Measurements from ENCODE around the gene OARD1.
"Not testable (repeated sequence)": the region's sequence is repeated elsewhere in the genome, so short reads cannot be mapped to it uniquely, and the experiment has no call there.

The OARD1 gene

DNA sequence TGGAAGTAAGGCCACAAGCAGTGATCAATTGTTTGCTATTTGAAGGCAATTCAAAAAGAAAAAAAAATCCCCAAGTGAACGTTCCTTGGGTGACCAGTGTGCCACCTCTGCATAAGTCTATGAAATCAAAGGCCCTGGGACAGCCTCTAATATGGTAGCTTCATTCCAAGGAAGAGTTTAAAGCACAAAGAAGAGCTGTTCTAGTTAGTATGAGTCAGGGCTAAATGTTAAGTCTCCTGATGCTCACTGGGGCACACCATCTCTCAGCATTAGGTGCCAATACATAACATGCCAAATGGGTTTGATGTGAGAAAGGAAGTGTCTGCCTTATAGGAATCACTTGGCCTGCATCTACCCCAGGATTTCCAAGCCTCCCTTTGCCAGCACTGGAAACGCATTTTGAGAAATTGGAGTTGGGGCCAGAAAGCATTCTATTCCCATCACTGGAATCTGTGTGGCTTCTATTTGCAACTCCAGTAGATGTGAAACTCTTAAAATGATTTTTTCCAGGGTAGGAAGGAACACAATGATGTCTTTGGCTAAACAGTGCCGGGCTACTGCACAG lies 46.1 kb downstream of the OARD1 start:
- no peak for DNase-seq

DNA sequence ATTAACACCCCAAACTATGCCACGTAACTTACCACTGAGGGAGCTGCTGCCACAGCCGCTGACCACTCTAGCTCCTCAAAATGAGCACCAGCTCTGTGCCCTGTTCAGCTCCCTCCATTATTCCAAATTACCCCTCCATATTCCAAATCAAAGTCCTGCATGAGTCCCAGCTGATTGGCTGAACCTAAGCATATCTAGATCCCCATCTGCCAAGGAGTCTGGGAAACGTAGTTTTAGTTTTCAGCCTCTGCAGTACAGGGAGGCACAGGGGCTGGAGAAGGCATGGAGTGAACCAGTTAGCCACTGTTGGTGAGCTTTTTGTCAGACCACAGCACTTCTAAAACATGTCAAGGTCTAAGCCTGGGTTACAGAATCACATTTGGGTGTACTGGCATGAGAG lies 49.0 kb downstream of the OARD1 start:
- no peak for DNase-seq

DNA sequence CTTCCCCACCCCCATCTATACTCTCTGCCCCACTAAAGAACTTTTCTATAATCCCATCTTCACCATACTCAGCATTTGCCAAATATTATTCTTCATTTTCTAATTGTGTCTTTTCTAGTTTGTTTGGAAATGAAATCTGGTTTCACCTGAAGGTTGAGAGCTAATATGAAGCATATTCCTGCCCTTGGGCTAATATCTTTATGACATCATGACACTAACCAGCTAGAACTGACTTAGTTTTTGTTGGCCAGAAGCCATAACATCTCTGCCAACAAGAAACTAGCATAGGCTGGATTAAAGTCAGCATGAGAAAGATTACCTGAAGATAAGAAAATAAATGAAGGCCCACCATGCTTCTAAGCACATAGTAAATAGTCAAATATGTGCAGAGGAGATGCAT lies 49.9 kb downstream of the OARD1 start:
- DNase-seq: no peak

DNA sequence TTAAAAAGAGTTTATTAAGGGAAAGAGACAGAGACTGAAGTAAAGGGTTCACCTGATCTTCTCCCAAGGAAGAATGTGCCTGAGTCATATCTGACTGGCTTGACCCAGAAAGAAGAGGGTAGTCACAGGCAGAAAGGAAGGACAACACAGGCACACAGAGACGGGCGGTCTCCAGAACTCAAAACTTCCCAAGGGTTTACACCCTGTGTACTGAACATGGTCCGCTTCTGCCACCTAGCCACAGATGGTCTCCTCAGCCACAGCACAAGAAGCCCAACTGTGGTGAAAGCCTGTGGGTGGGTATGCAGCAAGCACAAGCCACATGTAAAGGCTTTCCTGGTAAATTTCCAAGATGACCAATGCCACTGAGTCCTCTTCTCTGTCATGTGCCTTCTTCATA lies 50.3 kb downstream of the OARD1 start:
- no peak for DNase-seq

DNA sequence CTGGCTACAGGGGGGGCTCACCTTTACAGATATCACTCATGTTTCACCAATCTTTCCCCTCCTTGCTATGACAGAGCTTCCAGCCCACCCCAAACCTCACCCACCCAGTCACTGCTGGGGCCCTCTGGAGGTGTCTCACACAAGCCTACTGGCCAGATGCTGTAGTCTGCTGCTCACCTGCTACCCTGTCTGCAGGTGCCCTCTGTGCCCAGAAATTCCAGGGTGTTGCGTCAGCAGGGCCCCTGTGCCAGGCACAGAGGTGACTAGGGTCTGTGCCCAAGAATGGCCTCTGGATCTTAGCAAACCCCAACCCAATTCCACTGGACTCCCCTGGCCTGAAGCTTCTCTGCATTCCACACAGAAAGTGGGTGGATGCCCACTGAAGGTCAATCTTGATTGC lies 54.5 kb downstream of the OARD1 start:
- no peak for DNase-seq

DNA sequence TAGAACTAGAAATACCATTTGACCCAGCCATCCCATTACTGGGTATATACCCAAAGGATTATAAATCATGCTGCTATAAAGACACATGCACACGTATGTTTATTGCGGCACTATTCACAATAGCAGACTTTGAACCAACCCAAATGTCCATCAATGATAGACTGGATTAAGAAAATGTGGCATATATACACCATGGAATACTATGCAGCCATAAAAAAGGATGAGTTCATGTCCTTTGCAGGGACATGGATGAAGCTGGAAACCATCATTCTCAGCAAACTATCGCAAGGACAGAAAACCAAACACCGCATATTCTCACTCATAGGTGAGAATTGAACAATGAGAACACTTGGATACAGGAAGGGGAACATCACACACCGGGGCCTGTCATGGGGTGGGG lies 56.3 kb downstream of the OARD1 start:
- DNase-seq: not testable (repeated sequence)

DNA sequence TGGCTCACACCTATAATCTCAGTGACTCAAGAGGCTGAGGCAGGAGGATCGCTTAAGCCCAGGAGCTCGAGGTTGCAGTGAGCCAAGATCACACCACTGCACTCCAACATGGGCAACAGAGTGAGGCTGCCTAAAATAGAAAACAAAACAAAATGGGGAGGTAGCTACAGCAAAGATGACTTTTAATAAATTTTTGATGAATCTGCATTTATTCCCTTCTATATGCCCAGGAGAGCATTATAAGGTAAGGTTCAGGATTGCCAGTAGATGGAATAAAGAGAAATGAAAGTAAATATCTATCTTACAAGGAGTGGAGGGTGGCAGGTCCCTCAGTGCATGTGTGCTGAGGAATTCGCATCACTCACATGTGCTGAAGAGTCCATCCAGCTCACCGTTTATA lies 57.4 kb downstream of the OARD1 start:
- no peak for DNase-seq

Measured in CD4-positive, alpha-beta T cell treated with Interleukin-21 for 1 hour (primary cell).